GM19043 (cell line): ENCODE results near the gene PLEKHJ1.

ENCODE experiments used
- ATAC-seq: cut with Tn5 transposase; IDR thresholded peaks from one replicate; pipeline ENCODE4 v1.9.1; 2021; ENCODE audit warnings: low read depth; ENCODE audit not compliant: unreplicated experiment

PLEKHJ1 gene

GRCh38 chr19:2270157-2270422 lies 34.0 kb upstream of the PLEKHJ1 start:
- no peak for ATAC-seq

GRCh38 chr19:2269244-2270156 lies 33.4 kb upstream of the PLEKHJ1 start:
- ATAC-seq, result no peak

GRCh38 chr19:2268861-2269243 lies 32.7 kb upstream of the PLEKHJ1 start:
- ATAC-seq, result no peak

GRCh38 chr19:2268480-2268830 lies 32.3 kb upstream of the PLEKHJ1 start:
- no peak for ATAC-seq

GRCh38 chr19:2266183-2266993 lies 30.3 kb upstream of the PLEKHJ1 start:
- no peak for ATAC-seq

- ATAC-seq, result no peak
Measured at GRCh38 chr19:2261438-2262172, 25.5 kb upstream of the PLEKHJ1 start.

GRCh38 chr19:2260341-2260805 lies 24.2 kb upstream of the PLEKHJ1 start:
- ATAC-seq, result no peak

- ATAC-seq, result no peak
Measured at GRCh38 chr19:2259336-2259735, 23.2 kb upstream of the PLEKHJ1 start.

GRCh38 chr19:2255982-2256685 lies 20.0 kb upstream of the PLEKHJ1 start, which contains the start of gene JSRP1:
Gene JSRP1 (minus strand): TSS chr19:2256417. CDS start chr19:2255314, 1,103 bp downstream.
- ATAC-seq, result no peak

- ATAC-seq, result no peak
Measured at GRCh38 chr19:2255112-2255845, 19.1 kb upstream of the PLEKHJ1 start.

GRCh38 chr19:2254064-2254872 lies 18.1 kb upstream of the PLEKHJ1 start:
- ATAC-seq, result no peak

- ATAC-seq, result no peak
Measured at GRCh38 chr19:2253106-2254063, 17.3 kb upstream of the PLEKHJ1 start.

- no peak for ATAC-seq
Measured at GRCh38 chr19:2252797-2253105, 16.6 kb upstream of the PLEKHJ1 start.

- ATAC-seq, result no peak
Measured at GRCh38 chr19:2252055-2252796, 16.1 kb upstream of the PLEKHJ1 start.

GRCh38 chr19:2251106-2252054 lies 15.3 kb upstream of the PLEKHJ1 start:
- ATAC-seq, result no peak

- no peak for ATAC-seq
Measured at GRCh38 chr19:2250766-2251105, 14.6 kb upstream of the PLEKHJ1 start.
